ENCODE measurements around the gene ADCY9. TPM values are rescaled to one million over a fixed set of nuclear protein-coding genes. Genes with fewer than 3 reads are reported as not detected.
"Not testable (repeated sequence)": the region's sequence is repeated elsewhere in the genome, so short reads cannot be mapped to it uniquely, and the experiment has no call there.

The ADCY9 gene
- total RNA-seq, 1 donor from 2014 or later: 1.3 TPM

DNA sequence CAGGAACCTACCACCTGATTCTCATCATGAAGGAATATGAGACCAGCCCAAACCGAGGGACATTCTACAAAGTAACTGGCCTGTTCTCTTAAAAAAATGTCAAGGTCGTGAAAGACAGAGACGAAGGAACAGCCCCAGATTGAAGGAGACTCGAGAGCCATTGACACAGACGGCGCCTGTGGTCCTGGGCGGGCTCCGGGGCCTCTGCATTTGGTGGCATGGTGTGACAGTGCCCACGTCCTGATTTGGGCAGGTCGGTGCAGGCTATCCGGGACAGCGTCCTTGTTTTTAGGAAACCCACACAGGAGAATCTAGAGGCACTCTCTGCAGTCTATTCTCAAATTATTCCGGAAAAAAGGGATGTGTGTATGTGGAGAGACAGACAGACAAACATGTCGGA lies 64.1 kb downstream of the ADCY9 start:
- ChIA-PET CTCF (no interaction called here), POLR2A (no interaction called here)
- intact Hi-C loops (cut with micrococcal nuclease): no loop called here
- TF ChIP-seq, protein P1, sequence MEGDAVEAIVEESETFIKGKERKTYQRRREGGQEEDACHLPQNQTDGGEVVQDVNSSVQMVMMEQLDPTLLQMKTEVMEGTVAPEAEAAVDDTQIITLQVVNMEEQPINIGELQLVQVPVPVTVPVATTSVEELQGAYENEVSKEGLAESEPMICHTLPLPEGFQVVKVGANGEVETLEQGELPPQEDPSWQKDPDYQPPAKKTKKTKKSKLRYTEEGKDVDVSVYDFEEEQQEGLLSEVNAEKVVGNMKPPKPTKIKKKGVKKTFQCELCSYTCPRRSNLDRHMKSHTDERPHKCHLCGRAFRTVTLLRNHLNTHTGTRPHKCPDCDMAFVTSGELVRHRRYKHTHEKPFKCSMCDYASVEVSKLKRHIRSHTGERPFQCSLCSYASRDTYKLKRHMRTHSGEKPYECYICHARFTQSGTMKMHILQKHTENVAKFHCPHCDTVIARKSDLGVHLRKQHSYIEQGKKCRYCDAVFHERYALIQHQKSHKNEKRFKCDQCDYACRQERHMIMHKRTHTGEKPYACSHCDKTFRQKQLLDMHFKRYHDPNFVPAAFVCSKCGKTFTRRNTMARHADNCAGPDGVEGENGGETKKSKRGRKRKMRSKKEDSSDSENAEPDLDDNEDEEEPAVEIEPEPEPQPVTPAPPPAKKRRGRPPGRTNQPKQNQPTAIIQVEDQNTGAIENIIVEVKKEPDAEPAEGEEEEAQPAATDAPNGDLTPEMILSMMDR (IDR thresholded peaks at IDR 0.05): no peak
- DNase-seq: no peak
- Mint-ChIP-seq H3K27ac (no peak overlapping the region), H3K9me3 (no peaks in the 10 kb centered on the region), H3K4me1 (no peaks in the 10 kb centered on the region), H3K36me3 (ENCODE audit: low read depth) (no peaks in the 10 kb centered on the region), H3K4me3 (no peak overlapping the region), H3K27me3 (peaks cover 2% of the 10 kb centered on the region)
- no peak for ATAC-seq (ENCODE audit: low read depth)

DNA sequence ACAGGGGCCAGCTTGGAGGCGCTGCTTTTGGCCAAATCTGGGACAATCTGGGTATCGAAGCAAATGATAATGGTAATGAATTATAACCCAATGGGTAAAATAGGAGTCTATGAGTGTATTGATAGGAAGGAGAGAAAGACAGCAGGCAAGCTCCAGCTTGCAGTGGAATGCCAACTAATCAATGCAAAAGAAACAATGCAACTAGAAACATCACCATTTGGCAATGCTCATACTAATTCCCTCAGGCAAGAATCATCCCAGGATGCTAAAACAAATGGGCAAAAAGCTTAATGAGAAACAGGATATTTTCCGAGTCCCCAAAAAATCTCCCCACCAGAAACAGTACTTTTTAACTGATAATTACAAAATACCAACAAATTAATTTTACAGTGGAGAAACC lies 64.7 kb downstream of the ADCY9 start:
- no peak overlapping the region for H3K27ac Mint-ChIP-seq
- H3K4me3 Mint-ChIP-seq: no peak overlapping the region
- ATAC-seq (ENCODE audit: low read depth): no peak
- H3K4me1 Mint-ChIP-seq: no peaks in the 10 kb centered on the region
- intact Hi-C loops (cut with micrococcal nuclease): no loop called here
- no peak for DNase-seq
- no peaks in the 10 kb centered on the region for H3K36me3 Mint-ChIP-seq (ENCODE audit: low read depth)
- ChIA-PET POLR2A (no interaction called here), CTCF (no interaction called here)
- TF ChIP-seq, protein P1 (IDR thresholded peaks at IDR 0.05): no peak
- H3K27me3 Mint-ChIP-seq: peaks cover 2% of the 10 kb centered on the region
- H3K9me3 Mint-ChIP-seq: no peaks in the 10 kb centered on the region

DNA sequence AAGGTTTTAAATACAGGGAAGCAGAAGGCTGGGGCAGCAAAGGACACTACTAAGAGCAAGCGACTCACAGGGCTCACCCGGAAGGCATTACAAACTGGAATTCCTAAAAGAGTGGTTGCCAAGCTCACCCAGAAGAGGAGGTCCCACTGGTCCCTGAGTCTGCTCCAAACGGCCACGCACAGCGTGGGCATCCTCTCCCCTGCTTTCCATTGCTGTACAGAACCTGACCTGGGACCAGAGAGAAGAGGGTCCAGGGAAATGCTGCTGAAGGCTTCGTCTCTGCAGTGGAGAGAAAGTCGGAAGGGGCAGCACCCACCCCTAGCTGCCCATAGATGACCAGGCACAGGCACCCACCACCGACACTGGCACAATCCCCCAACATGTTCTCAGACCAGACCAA lies 67.2 kb downstream of the ADCY9 start:
- Mint-ChIP-seq H3K9me3 (no peaks in the 10 kb centered on the region), H3K27ac (no peak overlapping the region), H3K36me3 (ENCODE audit: low read depth) (no peaks in the 10 kb centered on the region), H3K4me3 (no peak overlapping the region), H3K27me3 (peaks cover 4% of the 10 kb centered on the region), H3K4me1 (no peaks in the 10 kb centered on the region)
- ATAC-seq (ENCODE audit: low read depth) (no peak), DNase-seq (no peak)
- CTCF ChIA-PET: no interaction called here
- TF ChIP-seq, protein P1 (IDR thresholded peaks at IDR 0.05): no peak
- POLR2A ChIA-PET: no interaction called here
- intact Hi-C loops (cut with micrococcal nuclease): no loop called here

DNA sequence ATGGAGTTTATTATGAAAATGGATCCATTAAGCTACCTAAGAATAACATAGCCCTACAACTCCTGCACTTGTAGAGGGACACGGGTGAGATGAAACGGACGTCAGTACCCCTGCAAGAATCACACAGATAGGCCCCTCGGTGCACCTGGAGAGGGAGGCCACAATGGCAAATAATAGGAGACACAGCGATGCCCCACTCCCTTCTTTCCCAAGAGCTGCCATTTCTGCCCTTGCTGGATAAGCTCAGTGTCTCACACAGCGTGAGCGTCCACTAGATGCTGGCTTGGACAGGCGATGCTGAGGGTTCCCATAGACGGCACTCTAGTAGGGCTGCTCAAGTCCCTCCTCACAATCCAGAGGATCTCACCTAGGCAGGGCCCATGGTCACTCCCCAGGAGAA lies 67.8 kb downstream of the ADCY9 start:
- Mint-ChIP-seq H3K27ac (no peak overlapping the region), H3K36me3 (ENCODE audit: low read depth) (no peaks in the 10 kb centered on the region), H3K27me3 (peaks cover 4% of the 10 kb centered on the region), H3K9me3 (no peaks in the 10 kb centered on the region), H3K4me3 (no peak overlapping the region), H3K4me1 (no peaks in the 10 kb centered on the region)
- ChIA-PET POLR2A (no interaction called here), CTCF (no interaction called here)
- ATAC-seq (ENCODE audit: low read depth) (no peak), DNase-seq (no peak)
- intact Hi-C loops (cut with micrococcal nuclease): no loop called here
- TF ChIP-seq, protein P1 (IDR thresholded peaks at IDR 0.05): no peak

DNA sequence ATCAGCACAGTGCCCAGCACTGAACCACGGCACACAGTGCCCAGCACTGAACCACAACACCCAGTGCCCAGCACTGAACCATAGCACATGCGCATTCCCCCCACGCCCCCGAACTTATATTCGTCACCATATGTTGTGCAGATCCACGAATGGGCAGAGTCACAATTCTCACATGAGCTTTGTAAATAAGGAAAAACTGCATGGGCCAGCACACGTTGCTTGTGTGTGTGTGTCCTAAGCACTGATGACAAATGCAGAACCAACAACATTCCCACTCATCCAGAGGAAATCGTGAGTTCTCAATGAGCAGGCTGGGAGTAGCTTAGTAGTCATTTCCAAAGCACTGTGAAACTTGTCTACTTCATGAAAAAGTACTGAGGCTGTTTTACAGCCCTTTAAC lies 70.0 kb downstream of the ADCY9 start:
- CTCF ChIA-PET: no interaction called here
- Mint-ChIP-seq H3K4me3 (no peak overlapping the region), H3K36me3 (ENCODE audit: low read depth) (no peaks in the 10 kb centered on the region), H3K27ac (no peak overlapping the region), H3K27me3 (peaks cover 4% of the 10 kb centered on the region), H3K4me1 (no peaks in the 10 kb centered on the region), H3K9me3 (no peaks in the 10 kb centered on the region)
- POLR2A ChIA-PET: no interaction called here
- DNase-seq (no peak), ATAC-seq (ENCODE audit: low read depth) (no peak)
- TF ChIP-seq, protein P1 (IDR thresholded peaks at IDR 0.05): no peak
- intact Hi-C loops (cut with micrococcal nuclease): no loop called here

DNA sequence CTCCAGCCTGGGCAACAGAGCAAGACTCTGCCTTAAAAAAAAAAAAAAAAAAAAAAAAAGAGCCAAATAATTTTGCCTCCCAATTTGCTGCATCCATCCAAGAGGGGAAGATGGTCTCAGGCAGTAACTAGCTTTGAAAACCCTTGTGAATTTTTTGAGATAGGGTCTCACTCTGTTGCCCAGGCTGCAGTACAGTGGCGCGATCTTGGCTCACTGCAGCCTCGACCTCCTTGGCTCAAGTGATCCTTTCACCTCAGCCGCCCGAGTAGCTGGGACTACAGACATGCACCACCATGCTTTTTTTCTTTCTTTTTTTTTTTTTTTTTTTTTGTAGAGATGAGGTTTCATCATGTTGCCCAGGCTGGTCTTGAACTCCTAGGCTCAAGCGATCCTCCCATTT lies 70.7 kb downstream of the ADCY9 start:
- H3K27ac Mint-ChIP-seq; ATAC-seq (ENCODE audit: low read depth); intact Hi-C loops (cut with micrococcal nuclease); CTCF ChIA-PET; H3K36me3 Mint-ChIP-seq (ENCODE audit: low read depth); H3K4me3 Mint-ChIP-seq; DNase-seq; POLR2A ChIA-PET; H3K27me3 Mint-ChIP-seq; H3K4me1 Mint-ChIP-seq; H3K9me3 Mint-ChIP-seq: not testable (repeated sequence)

Measured in activated B cell treated with CpG ODN at 0.5 μM for 24 hours (primary cell).